ENCODE measurements around the gene EFEMP1.
"Not testable (repeated sequence)": the region's sequence is repeated elsewhere in the genome, so short reads cannot be mapped to it uniquely, and the experiment has no call there.

DNA sequence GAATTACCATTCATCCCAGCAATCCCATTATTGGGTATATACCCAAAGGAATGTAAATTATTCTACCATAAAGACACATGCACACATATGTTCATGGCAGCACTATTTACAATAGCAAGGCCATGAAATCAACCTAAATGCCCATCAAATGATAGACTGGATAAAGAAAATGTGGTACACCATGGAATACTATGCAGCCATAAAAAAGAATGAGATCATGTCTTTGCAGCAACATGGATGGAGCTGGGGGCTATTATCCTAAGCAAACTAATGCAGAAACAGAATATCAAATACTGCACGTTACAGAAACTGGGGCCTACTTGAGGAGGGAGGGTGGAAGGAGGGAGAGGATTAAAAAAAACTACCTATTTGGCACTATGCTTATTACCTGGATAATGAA is 85.5 kb downstream of the EFEMP1 start:
- TF ChIP-seq CTCF (IDR thresholded peaks at IDR 0.05); EP300 (IDR thresholded peaks at IDR 0.05; ENCODE audit: borderline replicate concordance in 1 of 2, low read depth in 1 of 2, low read length in 1 of 2); POLR2AphosphoS5 (IDR thresholded peaks at IDR 0.05; ENCODE audit: low read depth, low read length); NFIC (IDR thresholded peaks at IDR 0.05; ENCODE audit: borderline replicate concordance); USF1 (IDR thresholded peaks at IDR 0.05; ENCODE audit: borderline replicate concordance, low read depth); RXRA (IDR thresholded peaks at IDR 0.05; ENCODE audit: borderline replicate concordance, low read depth); RCOR1 (IDR thresholded peaks at IDR 0.05; ENCODE audit: low read length); JUND (IDR thresholded peaks at IDR 0.05); YY1 (IDR thresholded peaks at IDR 0.05; ENCODE audit: low read depth): not testable (repeated sequence)

All from SK-N-SH (cell line).